ENCODE measurements around the gene SSTR4.
A peak's percentile ranks its signal among the peaks of the same experiment; 100 is the strongest.

SSTR4 gene

DNA sequence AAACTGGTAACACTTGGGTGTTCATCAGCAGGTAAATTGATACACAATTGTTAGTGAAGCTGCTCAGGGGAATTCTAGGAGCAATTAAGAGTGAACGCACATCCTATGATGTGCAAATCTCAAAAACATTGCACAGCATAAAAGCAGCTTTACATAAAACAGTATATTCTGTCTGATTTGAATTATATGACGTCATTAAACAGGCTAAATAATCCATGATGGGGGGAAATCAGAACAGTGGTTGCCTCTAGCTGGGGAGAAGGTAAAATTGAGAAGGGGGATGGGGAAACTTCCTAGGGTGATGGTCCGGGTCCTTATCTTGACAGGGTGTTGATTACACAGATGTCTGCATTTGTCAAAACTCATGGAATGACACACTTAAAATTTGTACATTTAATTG lies 31.7 kb downstream of the SSTR4 start:
- no peak for DNase-seq (ENCODE audit: low read depth)

- DNase-seq (ENCODE audit: low read depth), result no peak
These were observed 33.2 kb downstream of the SSTR4 start for GRCh38 chr20:23068283-23068682.

DNA sequence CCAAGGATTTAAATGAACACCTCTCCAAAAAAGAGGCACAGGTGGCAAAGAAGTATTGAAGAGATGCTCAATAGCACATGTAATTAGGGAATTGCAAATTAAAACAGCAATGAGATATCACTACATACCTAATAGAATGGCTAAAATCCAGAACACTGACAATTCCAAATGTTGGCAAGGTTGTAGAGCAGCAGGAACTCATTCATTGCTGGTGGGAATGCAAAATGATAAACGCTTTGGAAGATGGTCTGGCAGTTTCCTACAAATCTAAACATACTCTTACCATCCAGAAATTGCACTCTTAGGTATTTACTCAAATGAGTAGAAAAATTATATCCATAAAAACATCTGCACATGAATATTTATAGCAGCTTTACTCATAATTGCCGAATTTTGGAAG lies 34.0 kb downstream of the SSTR4 start:
- DNase-seq (ENCODE audit: low read depth), result no peak

DNA sequence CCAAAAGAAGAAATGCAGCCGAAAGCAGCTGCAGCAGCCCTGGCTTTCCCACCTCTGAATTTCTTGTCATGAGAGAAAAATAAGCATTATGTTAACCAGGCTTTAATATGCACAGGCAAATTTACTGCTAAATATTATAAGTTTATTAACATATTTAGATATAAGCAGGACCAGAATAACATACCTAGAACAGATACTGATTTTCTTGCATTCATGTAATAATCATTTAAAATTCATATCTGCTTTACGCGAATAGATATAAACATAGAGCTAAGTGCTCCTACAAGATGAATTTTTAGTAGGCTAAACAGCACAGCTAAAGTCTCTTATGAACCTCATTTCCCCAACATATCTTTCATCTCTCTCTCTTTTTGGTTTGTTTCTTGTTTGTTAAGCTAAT lies 36.3 kb downstream of the SSTR4 start:
- no peak for DNase-seq (ENCODE audit: low read depth)

GRCh38 chr20:23071996-23072395 lies 36.9 kb downstream of the SSTR4 start:
- DNase-seq (ENCODE audit: low read depth), result no peak

GRCh38 chr20:23072892-23073586 lies 37.9 kb downstream of the SSTR4 start:
- no peak for DNase-seq (ENCODE audit: low read depth)

DNA sequence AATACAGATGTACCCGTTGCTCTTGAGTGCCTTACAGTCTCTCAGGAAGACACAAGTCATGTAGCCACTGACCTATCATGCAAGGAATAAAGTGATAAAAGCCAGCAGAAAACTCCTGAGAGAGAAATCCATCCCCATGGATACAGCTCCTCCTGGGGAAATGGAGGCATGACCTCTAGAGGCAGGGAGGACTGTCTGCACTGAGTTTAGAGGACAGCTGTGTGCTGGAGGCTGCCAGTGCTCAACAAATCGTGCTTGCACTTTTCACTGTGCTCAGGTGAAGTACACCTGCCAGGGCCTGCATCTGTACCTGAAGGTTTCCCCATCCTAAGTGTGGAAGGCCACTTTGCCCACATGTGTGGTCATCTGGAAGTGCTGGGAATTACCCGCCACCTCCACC lies 38.9 kb downstream of the SSTR4 start:
- DNase-seq (ENCODE audit: low read depth), result no peak

DNA sequence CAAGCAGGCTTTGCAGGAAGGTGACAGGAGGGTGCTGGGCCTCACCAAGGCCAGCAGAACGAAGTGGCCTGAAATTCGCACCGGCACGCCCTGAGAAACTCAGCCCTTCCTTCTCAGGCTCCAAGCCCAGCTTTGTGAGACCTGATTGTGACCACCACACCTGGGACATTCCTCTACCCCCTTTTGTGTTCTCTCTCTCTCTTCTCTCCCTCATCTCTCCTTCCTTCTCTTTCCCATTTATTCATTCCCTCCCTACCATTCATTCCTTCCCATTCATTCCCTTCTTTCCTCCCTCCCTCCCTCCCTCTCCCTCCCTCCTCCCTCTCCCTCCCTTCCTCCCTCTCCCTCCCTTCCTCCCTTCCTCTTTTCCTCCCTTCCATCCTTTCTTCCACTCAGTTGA lies 42.2 kb downstream of the SSTR4 start:
- no peak for DNase-seq (ENCODE audit: low read depth)

GRCh38 chr20:23078351-23079015 lies 43.4 kb downstream of the SSTR4 start:
- DNase-seq (ENCODE audit: low read depth), result peak; percentile 65

GRCh38 chr20:23079016-23079351 lies 43.9 kb downstream of the SSTR4 start:
- no peak for DNase-seq (ENCODE audit: low read depth)

GRCh38 chr20:23079926-23080325 lies 44.8 kb downstream of the SSTR4 start:
- DNase-seq (ENCODE audit: low read depth), result no peak

- no peak for DNase-seq (ENCODE audit: low read depth)
These were observed 45.4 kb downstream of the SSTR4 start for GRCh38 chr20:23080521-23080920.

DNA sequence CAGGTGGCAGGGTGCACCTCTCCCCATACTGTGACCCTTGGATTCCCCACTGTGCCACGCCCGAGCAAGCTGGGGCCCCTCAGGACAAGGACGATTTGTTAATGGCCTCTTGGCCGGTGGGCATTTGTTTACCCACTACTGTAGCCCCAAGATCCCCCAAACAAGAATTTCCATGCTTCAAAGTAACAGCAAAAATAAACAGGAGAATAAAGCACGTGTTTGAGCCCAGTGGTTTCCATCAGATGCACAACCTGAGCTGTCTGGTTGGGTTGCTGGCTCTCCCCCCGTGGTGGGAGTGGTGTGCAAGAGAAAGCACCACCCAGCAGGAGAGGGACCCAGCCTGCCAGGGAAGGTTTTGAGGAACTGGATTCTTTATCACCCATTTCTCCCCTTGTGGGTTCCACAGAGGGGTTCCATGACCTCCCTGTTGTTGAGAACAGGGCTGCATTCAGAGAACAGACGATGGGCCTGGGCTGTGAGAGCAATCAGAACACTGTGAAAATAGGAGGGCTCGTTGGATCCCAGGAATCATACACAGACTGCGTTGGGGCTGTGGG lies 46.2 kb downstream of the SSTR4 start:
- no peak for DNase-seq (ENCODE audit: low read depth)

- no peak for DNase-seq (ENCODE audit: low read depth)
These were observed 47.9 kb downstream of the SSTR4 start for GRCh38 chr20:23082846-23083552.

- no peak for DNase-seq (ENCODE audit: low read depth)
These were observed 48.6 kb downstream of the SSTR4 start for GRCh38 chr20:23083553-23084220.

DNA sequence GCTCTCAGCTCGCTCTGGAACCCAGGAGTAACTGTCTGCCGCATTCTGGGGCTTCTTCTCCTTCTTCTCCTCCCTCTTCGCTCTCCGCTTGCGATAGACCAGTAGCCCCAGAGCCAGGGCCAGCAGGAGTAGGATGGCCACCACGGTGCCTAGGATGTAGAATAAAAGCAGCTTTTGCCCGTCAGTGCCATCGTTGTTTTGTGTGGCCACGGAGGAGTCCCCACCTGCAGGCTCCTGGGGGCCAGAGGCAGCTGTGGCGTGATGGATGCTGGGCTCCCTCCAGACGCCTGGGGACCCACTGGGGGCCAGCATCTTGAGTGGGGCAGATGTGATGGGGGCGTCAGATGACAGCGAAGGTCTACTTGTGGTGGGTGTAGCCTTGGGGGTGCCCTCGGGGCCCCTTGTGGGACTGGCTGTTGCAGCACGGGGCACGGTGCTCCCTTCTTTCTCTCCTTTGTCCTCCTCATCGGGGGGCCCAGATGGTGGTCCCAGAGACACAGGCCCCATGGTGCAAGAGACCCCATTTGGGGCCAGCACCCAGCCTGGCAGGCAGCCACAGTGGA lies 49.3 kb downstream of the SSTR4 start:
- no peak for DNase-seq (ENCODE audit: low read depth)

- no peak for DNase-seq (ENCODE audit: low read depth)
These were observed 49.8 kb downstream of the SSTR4 start for GRCh38 chr20:23084845-23085365.

GRCh38 chr20:23085436-23086055 lies 50.4 kb downstream of the SSTR4 start:
- DNase-seq (ENCODE audit: low read depth), result no peak

GRCh38 chr20:23086056-23086566 lies 51.0 kb downstream of the SSTR4 start, which contains the start of gene CD93:
Gene CD93 (minus strand): TSS chr20:23086324. CDS start chr20:23086192, 132 bp downstream.
- peak; percentile 36 for DNase-seq (ENCODE audit: low read depth)

- no peak for DNase-seq (ENCODE audit: low read depth)
These were observed 51.9 kb downstream of the SSTR4 start for GRCh38 chr20:23086931-23087411.

Data from iris pigment epithelial cell (primary cell).